ENCODE measurements around the gene TBC1D8B. TPM values are rescaled to one million over a fixed set of nuclear protein-coding genes. Genes with fewer than 3 reads are reported as not detected.

TBC1D8B gene
- total RNA-seq, 3 donors from 2014 or later: 5.3 to 12.9 (median 7.9) TPM

GRCh38 chrX:106903291-106903824 is 100.9 kb downstream of the TBC1D8B start, which contains the start of gene RIPPLY1:
RIPPLY1 (minus strand) TSS chrX:106903341; CDS start chrX:106903287, 54 bp downstream.
- Histone ChIP-seq H3K4me3 (no peak within 1 kb of the TSS), H3K27ac (no peak within 1 kb of the TSS), H3K36me3 (no peaks in the 10 kb centered on the region), H3K9me3 (no peaks in the 10 kb centered on the region), H3K4me1 (no peaks in the 10 kb centered on the region), H3K27me3 (peaks cover 0 to 57% of the 10 kb centered on the region in 2 donors)
- intact Hi-C loops (cut with DNase I; ENCODE audit: low total_unique reads): no loop called here
- no peak for DNase-seq (ENCODE audit: low spot score in 2 of 2)
- no peak for TF ChIP-seq CTCF (IDR thresholded peaks at IDR 0.05)
- TF ChIP-seq POLR2AphosphoS5 (IDR thresholded peaks at IDR 0.05): no peak
- no peak for TF ChIP-seq POLR2A (IDR thresholded peaks at IDR 0.05)

- no peak for DNase-seq (ENCODE audit: low spot score in 2 of 2)
- no peaks in the 10 kb centered on the region for H3K4me1 ChIP-seq
- H3K27ac ChIP-seq: no peak overlapping the region
- no peaks in the 10 kb centered on the region for H3K36me3 ChIP-seq
- intact Hi-C loops (cut with DNase I; ENCODE audit: low total_unique reads): no loop called here
- peaks cover 0 to 58% of the 10 kb centered on the region in 2 donors for H3K27me3 ChIP-seq
- H3K9me3 ChIP-seq: no peaks in the 10 kb centered on the region
- no peak for TF ChIP-seq CTCF (IDR thresholded peaks at IDR 0.05)
- TF ChIP-seq POLR2AphosphoS5 (IDR thresholded peaks at IDR 0.05): no peak
- no peak for TF ChIP-seq POLR2A (IDR thresholded peaks at IDR 0.05)
- no peak overlapping the region for H3K4me3 ChIP-seq
These were observed 101.5 kb downstream of the TBC1D8B start for GRCh38 chrX:106903856-106904528.

- no peak for DNase-seq (ENCODE audit: low spot score in 2 of 2)
- Histone ChIP-seq H3K4me3 (no peak overlapping the region), H3K9me3 (no peaks in the 10 kb centered on the region), H3K4me1 (no peaks in the 10 kb centered on the region), H3K27me3 (peaks cover 0 to 65% of the 10 kb centered on the region in 2 donors), H3K27ac (no peak overlapping the region), H3K36me3 (no peaks in the 10 kb centered on the region)
- intact Hi-C loops (cut with DNase I; ENCODE audit: low total_unique reads): no loop called here
- TF ChIP-seq POLR2A (IDR thresholded peaks at IDR 0.05) (no peak), POLR2AphosphoS5 (IDR thresholded peaks at IDR 0.05) (no peak), CTCF (IDR thresholded peaks at IDR 0.05) (no peak)
These were observed 102.7 kb downstream of the TBC1D8B start for GRCh38 chrX:106905064-106905708.

- intact Hi-C loops (cut with DNase I; ENCODE audit: low total_unique reads): no loop called here
- no peaks in the 10 kb centered on the region for H3K9me3 ChIP-seq
- H3K4me1 ChIP-seq: no peaks in the 10 kb centered on the region
- TF ChIP-seq CTCF (IDR thresholded peaks at IDR 0.05) (no peak), POLR2A (IDR thresholded peaks at IDR 0.05) (no peak), POLR2AphosphoS5 (IDR thresholded peaks at IDR 0.05) (no peak)
- peaks cover 0 to 66% of the 10 kb centered on the region in 2 donors for H3K27me3 ChIP-seq
- no peak overlapping the region for H3K4me3 ChIP-seq
- no peaks in the 10 kb centered on the region for H3K36me3 ChIP-seq
- H3K27ac ChIP-seq: no peak overlapping the region
- DNase-seq (ENCODE audit: low spot score in 2 of 2): no peak
These were observed 103.9 kb downstream of the TBC1D8B start for GRCh38 chrX:106906361-106906760.

GRCh38 chrX:106912864-106913263 is 110.4 kb downstream of the TBC1D8B start:
- Histone ChIP-seq H3K27ac (no peak overlapping the region), H3K27me3 (peaks cover 0 to 66% of the 10 kb centered on the region in 2 donors), H3K36me3 (no peaks in the 10 kb centered on the region), H3K4me3 (no peak overlapping the region), H3K4me1 (no peaks in the 10 kb centered on the region), H3K9me3 (no peaks in the 10 kb centered on the region)
- TF ChIP-seq CTCF (IDR thresholded peaks at IDR 0.05): no peak
- TF ChIP-seq POLR2A (IDR thresholded peaks at IDR 0.05): no peak
- TF ChIP-seq POLR2AphosphoS5 (IDR thresholded peaks at IDR 0.05): no peak
- DNase-seq (ENCODE audit: low spot score in 2 of 2): no peak
- intact Hi-C loops (cut with DNase I; ENCODE audit: low total_unique reads): no loop called here
